Measurements from ENCODE around the gene IRX6. TPM values are rescaled to one million over a fixed set of nuclear protein-coding genes. Genes with fewer than 3 reads are reported as not detected.

The IRX6 gene
- total RNA-seq, 2 experiments from 2014 or later: not detected

DNA sequence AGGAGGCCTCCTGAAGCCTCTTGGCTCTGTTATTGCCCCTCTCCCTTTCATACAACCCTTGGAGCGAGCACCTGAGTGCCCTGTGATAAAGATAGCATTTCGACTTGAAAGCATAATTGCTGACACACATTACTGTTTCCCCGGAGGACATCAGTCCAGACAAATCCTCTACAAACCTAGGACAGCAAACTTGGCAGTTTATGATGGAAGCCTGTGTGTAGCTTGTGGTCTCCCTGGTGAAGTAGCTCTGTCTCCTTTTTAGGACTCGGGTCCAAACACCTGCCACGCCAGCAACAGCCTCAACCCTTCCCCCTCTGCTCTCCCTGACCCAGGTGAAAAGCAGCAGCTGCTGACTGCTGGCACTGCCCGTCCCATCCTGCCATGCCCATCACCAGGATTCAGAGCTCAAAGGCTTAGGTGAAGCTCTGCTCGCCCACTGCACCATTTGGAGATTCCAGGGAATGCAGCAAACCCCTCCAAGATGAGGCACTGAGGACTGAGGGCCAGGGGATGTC lies 55.9 kb downstream of the IRX6 start:
- Mint-ChIP-seq H3K27me3 (no peaks in the 10 kb centered on the region), H3K27ac (no peak overlapping the region), H3K36me3 (no peaks in the 10 kb centered on the region), H3K4me1 (no peaks in the 10 kb centered on the region), H3K4me3 (no peak overlapping the region), H3K9me3 (ENCODE audit: low read depth) (no peaks in the 10 kb centered on the region)
- no peak for ATAC-seq
- CTCF ChIA-PET: interaction anchor here (1.1 kb wide), 1 partner anchor 10 kb away, joined by 3 read pairs; no protein-coding TSS in a partner anchor
- no peak for DNase-seq

Other genes with a start within 250 kb of the IRX6 start
- not detected for gene MMP2, start 155.0 kb downstream of the IRX6 start, total RNA-seq
- under 1 TPM; 0.18 to 0.59 TPM for gene LPCAT2, start 184.9 kb downstream of the IRX6 start, total RNA-seq
- gene CAPNS2, start 242.5 kb downstream of the IRX6 start, total RNA-seq: not detected